Measurements from ENCODE around the gene HPS5. TPM values are rescaled to one million over a fixed set of nuclear protein-coding genes. Genes with fewer than 3 reads are reported as not detected.
"Not testable (repeated sequence)": the region's sequence is repeated elsewhere in the genome, so short reads cannot be mapped to it uniquely, and the experiment has no call there.

The HPS5 gene
- total RNA-seq, 2 experiments from 2014 or later = 23.0 to 29.9 TPM

DNA sequence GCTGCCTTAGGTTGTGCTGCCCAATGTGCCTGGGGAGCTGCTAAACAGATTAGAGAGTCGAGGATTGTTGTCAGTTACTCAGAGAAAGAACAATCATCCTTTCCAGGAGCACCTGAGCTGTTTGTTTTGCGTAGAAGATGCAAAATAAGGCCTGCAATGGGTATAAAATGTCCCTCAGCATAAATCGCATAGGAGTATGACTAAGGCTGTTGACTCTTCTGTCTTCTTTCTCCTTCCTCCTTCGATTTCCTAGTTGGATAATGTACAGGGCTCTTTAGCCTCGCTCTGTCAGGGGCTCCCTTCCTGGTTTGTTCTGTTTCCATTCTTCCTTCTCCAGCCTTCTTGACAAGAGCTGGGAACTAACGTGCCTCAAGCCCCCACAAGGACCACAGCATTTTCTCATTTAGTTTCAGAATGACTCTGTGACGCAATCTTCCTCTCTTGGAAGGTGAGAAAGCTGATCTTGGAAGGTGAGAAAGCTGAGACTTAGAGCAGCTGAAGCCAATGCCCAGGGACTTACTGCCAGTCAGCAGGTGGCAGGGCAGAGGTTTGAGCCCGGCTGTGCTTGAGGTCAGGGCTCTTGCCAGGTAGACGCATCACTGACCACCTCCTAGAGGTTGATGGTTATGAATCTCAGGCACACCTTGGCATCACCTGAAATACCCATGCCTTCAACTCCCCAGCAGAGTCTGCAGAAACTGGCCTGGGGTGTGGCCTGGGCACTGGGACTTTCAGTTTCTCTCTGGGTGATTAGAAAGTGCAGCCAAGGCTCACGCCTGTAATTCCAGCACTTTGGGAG is 54.4 kb downstream of the HPS5 start:
- BruUV-seq (replicated peaks); DNase-seq (ENCODE audit: low spot score); H3K9me2 ChIP-seq (ENCODE audit: insufficient read depth, low read length); intact Hi-C loops (cut with micrococcal nuclease; ENCODE audit: unreplicated experiment); H4K20me1 ChIP-seq (ENCODE audit: insufficient read depth, low read length); H3K27ac ChIP-seq (ENCODE audit: low read depth, low read length, poor library complexity, severe bottlenecking); H3K4me3 ChIP-seq (ENCODE audit: low read depth, low read length, poor library complexity, severe bottlenecking); H3K36me3 ChIP-seq (ENCODE audit: insufficient read depth, low read length); H3K79me2 ChIP-seq (ENCODE audit: insufficient read depth, low read depth, low read length); H3K9me3 ChIP-seq (ENCODE audit: low read length); CTCF ChIA-PET (ENCODE audit: unreplicated experiment): not testable (repeated sequence)
- peaks cover 10% of the 10 kb centered on the region for H3K4me1 ChIP-seq (ENCODE audit: insufficient read depth, low read length, poor library complexity, severe bottlenecking)
- POLR2A ChIA-PET = interaction anchor here (0.6 kb wide), 1 partner anchor 867 kb away, joined by 3 read pairs; no protein-coding TSS in a partner anchor
- H3K4me2 ChIP-seq (ENCODE audit: low read length) = peak overlapping the region; percentile 20; the same call in 1 of the 2 replicates
- peak overlapping the region; percentile 73; the same call in 1 of the 2 replicates for H2AFZ ChIP-seq (ENCODE audit: low read length)

- CTCF ChIA-PET (ENCODE audit: unreplicated experiment) = no interaction called here
- no peaks in the 10 kb centered on the region for H3K79me2 ChIP-seq (ENCODE audit: insufficient read depth, low read depth, low read length)
Measured at GRCh38 chr11:18265949-18266348, 56.0 kb downstream of the HPS5 start, which contains the start of gene SAA1. SAA1 (plus strand) TSS chr11:18266264; CDS start chr11:18266888, 624 bp downstream.

GRCh38 chr11:18264677-18265555 is 57.0 kb downstream of the HPS5 start:
- CTCF ChIA-PET (ENCODE audit: unreplicated experiment) = no interaction called here
- DNase-seq (ENCODE audit: low spot score) = no peak
- POLR2A ChIA-PET = interaction anchor here (1.3 kb wide), 2 partner anchors 12 to 25 kb away, joined by 4 to 7 read pairs; no protein-coding TSS in a partner anchor
- TF ChIP-seq EZH2phosphoT487 (IDR thresholded peaks at IDR 0.05; ENCODE audit: borderline replicate concordance, low read depth, low read length) = no peak
- TF ChIP-seq, protein P1, sequence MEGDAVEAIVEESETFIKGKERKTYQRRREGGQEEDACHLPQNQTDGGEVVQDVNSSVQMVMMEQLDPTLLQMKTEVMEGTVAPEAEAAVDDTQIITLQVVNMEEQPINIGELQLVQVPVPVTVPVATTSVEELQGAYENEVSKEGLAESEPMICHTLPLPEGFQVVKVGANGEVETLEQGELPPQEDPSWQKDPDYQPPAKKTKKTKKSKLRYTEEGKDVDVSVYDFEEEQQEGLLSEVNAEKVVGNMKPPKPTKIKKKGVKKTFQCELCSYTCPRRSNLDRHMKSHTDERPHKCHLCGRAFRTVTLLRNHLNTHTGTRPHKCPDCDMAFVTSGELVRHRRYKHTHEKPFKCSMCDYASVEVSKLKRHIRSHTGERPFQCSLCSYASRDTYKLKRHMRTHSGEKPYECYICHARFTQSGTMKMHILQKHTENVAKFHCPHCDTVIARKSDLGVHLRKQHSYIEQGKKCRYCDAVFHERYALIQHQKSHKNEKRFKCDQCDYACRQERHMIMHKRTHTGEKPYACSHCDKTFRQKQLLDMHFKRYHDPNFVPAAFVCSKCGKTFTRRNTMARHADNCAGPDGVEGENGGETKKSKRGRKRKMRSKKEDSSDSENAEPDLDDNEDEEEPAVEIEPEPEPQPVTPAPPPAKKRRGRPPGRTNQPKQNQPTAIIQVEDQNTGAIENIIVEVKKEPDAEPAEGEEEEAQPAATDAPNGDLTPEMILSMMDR (conservative IDR thresholded peaks at IDR 0.05; ENCODE audit: low read length) = no peak
- Histone ChIP-seq H3K36me3 (ENCODE audit: insufficient read depth, low read length) (no peaks in the 10 kb centered on the region), H3K79me2 (ENCODE audit: insufficient read depth, low read depth, low read length) (no peaks in the 10 kb centered on the region), H3K4me3 (ENCODE audit: low read depth, low read length, poor library complexity, severe bottlenecking) (no peak overlapping the region), H3K27ac (ENCODE audit: low read depth, low read length, poor library complexity, severe bottlenecking) (no peak overlapping the region), H3K9me3 (ENCODE audit: low read length) (no peaks in the 10 kb centered on the region), H4K20me1 (ENCODE audit: insufficient read depth, low read length) (no peaks in the 10 kb centered on the region), H3K4me2 (ENCODE audit: low read length) (peak overlapping the region; percentile 33; the same call in 1 of the 2 replicates), H3K4me1 (ENCODE audit: insufficient read depth, low read length, poor library complexity, severe bottlenecking) (peaks cover 10% of the 10 kb centered on the region), H2AFZ (ENCODE audit: low read length) (peak overlapping the region; percentile 43; the same call in 1 of the 2 replicates), H3K9me2 (ENCODE audit: insufficient read depth, low read length) (no peaks in the 10 kb centered on the region)
- no TSS peak for BruUV-seq (replicated peaks)
- intact Hi-C loops (cut with micrococcal nuclease; ENCODE audit: unreplicated experiment) = no loop called here

More at GRCh38 chr11:18265949-18266348, 56.0 kb downstream of the HPS5 start, which contains the start of gene SAA1:
- H3K4me1 ChIP-seq (ENCODE audit: insufficient read depth, low read length, poor library complexity, severe bottlenecking) = peaks cover 10% of the 10 kb centered on the region
- peak within 1 kb of the TSS; percentile 33; the same call in 1 of the 2 replicates for H3K4me2 ChIP-seq (ENCODE audit: low read length)
- POLR2A ChIA-PET = interaction anchor here (0.6 to 1.3 kb wide), 2 partner anchors 24 to 76 kb away, joined by 3 to 4 read pairs; no protein-coding TSS in a partner anchor
- peak within 1 kb of the TSS; percentile 43; the same call in 1 of the 2 replicates for H2AFZ ChIP-seq (ENCODE audit: low read length)
- no peaks in the 10 kb centered on the region for H3K36me3 ChIP-seq (ENCODE audit: insufficient read depth, low read length)
- BruUV-seq (replicated peaks) = no TSS peak
- no peak for TF ChIP-seq EZH2phosphoT487 (IDR thresholded peaks at IDR 0.05; ENCODE audit: borderline replicate concordance, low read depth, low read length)
- TF ChIP-seq, protein P1 (conservative IDR thresholded peaks at IDR 0.05; ENCODE audit: low read length) = no peak
- H3K9me3 ChIP-seq (ENCODE audit: low read length) = no peaks in the 10 kb centered on the region
- H3K4me3 ChIP-seq (ENCODE audit: low read depth, low read length, poor library complexity, severe bottlenecking) = no peak within 1 kb of the TSS
- H3K27ac ChIP-seq (ENCODE audit: low read depth, low read length, poor library complexity, severe bottlenecking) = no peak within 1 kb of the TSS
- intact Hi-C loops (cut with micrococcal nuclease; ENCODE audit: unreplicated experiment) = no loop called here
- no peak for DNase-seq (ENCODE audit: low spot score)
- no peaks in the 10 kb centered on the region for H3K9me2 ChIP-seq (ENCODE audit: insufficient read depth, low read length)
- no peaks in the 10 kb centered on the region for H4K20me1 ChIP-seq (ENCODE audit: insufficient read depth, low read length)

Data from OCI-LY7 (cell line).